GM21390 (cell line): ENCODE results near the gene FMN2.
"Not testable (repeated sequence)": the region's sequence is repeated elsewhere in the genome, so short reads cannot be mapped to it uniquely, and the experiment has no call there.

Experiments
- ATAC-seq: cut with Tn5 transposase; IDR thresholded peaks from one replicate; pipeline ENCODE4 v1.9.1; 2021; ENCODE audit not compliant: unreplicated experiment

Gene FMN2

GRCh38 chr1:240244968-240245628 lies 153.4 kb downstream of the FMN2 start:
- no peak for ATAC-seq

DNA sequence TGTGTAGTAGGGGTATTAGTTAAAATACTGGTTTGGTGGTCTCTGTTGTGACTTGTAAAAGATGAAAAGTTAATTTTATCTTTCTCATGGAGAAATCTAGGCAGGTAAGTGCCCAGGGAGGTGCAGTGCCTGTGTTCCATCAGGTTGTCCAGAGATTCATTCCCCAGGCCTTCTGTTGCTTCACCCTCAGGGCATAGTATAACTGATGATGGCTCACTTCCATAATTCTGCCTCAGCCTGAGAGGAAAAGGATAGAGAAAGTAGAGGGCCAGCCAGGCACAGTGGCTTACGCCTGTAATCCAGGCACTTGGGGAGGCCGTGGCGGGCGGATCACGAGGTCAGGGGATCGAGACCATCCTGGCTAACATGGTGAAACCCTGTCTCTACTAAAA lies 153.9 kb downstream of the FMN2 start:
- no peak for ATAC-seq

GRCh38 chr1:240247899-240248298 lies 156.2 kb downstream of the FMN2 start:
- no peak for ATAC-seq

- no peak for ATAC-seq
These were observed 162.3 kb downstream of the FMN2 start for GRCh38 chr1:240254006-240254405.

GRCh38 chr1:240254778-240255291 lies 163.2 kb downstream of the FMN2 start:
- ATAC-seq, result no peak

GRCh38 chr1:240255922-240256321 lies 164.2 kb downstream of the FMN2 start:
- no peak for ATAC-seq

- ATAC-seq, result no peak
These were observed 165.3 kb downstream of the FMN2 start for GRCh38 chr1:240256836-240257503.

- no peak for ATAC-seq
These were observed 167.2 kb downstream of the FMN2 start for GRCh38 chr1:240258910-240259309.

- ATAC-seq, result not testable (repeated sequence)
These were observed 172.8 kb downstream of the FMN2 start for GRCh38 chr1:240264494-240264893.

- no peak for ATAC-seq
These were observed 179.4 kb downstream of the FMN2 start for GRCh38 chr1:240271081-240271480.

GRCh38 chr1:240274569-240274968 lies 182.9 kb downstream of the FMN2 start:
- no peak for ATAC-seq

DNA sequence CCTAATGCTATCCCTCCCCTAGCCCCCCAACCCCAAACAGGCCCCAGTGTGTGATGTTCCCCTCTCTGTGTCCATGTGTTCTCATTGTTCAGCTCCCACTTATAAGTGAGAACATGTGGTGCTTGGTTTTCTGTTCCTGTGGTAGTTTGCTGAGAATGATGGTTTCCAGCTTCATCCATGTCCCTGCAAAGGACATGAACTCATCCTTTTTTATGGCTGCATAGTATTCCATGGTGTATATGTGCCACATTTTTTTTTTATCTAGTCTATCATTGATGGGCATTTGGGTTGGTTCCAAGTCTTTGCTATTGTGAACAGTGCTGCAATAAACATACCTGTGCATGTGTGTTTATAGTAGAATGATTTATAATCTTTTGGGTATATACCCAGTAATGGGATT lies 183.5 kb downstream of the FMN2 start:
- not testable (repeated sequence) for ATAC-seq

DNA sequence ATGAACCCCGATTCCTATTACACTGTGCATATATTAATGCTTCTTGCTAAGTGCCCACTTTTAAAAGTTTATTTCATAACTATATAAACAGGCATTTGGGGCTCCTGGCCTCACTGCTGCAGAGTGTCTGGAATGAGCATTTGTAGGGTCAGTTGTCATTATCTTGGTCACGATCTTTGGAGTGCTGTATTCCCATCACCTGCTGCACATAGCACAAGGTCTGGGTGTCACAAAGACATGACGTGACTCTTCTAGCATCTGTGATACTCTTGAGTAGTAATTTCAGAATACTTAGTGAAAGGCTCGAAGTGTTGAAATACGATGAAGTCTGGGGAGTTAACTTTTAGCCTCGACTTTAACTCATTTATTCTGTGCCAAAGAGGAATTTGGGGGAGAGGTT lies 186.4 kb downstream of the FMN2 start:
- no peak for ATAC-seq

- ATAC-seq, result no peak
These were observed 189.1 kb downstream of the FMN2 start for GRCh38 chr1:240280560-240281322.

- no peak for ATAC-seq
These were observed 190.6 kb downstream of the FMN2 start for GRCh38 chr1:240282061-240282830.

- no peak for ATAC-seq
These were observed 193.2 kb downstream of the FMN2 start for GRCh38 chr1:240284656-240285414.

GRCh38 chr1:240285540-240285939 lies 193.9 kb downstream of the FMN2 start:
- ATAC-seq, result no peak

DNA sequence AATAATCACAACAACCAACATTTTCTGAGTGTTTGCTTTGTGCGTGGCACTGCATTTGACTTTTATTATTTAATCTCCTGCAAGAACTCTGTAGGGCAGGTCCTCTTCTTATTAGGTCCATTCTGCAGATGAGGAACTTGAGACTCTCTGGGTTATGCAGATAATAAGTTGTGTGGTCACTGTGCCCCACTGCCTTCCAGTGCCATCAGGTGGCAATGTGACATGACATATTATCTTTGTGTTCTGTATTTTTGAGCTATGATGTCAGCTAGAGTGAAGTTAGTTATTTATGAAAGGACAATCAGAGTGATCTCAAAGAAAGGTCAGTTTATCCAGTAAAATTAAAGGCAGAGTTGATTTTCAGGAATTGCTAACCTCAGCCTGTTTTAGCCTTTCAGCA lies 196.0 kb downstream of the FMN2 start:
- no peak for ATAC-seq

- ATAC-seq, result no peak
These were observed 202.0 kb downstream of the FMN2 start for GRCh38 chr1:240293706-240294105.

DNA sequence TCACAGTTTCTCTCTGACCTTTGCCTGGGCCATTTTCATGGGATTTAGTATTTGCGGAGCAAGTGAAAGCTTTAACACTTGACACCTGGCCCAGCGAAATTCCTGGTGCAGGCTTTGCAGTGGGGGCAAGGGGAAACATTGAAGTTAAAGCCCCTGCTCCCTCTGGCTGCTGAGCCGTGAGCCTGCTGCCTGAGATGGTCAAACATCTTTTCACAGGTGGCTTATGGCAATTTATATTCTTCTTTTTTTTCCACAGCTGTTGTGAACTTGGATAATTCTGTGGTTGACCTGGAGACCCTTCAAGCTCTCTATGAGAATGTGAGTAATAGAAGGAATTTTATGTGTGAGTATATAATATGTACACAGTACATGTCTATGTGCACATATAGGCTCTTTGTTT lies 202.9 kb downstream of the FMN2 start:
- no peak for ATAC-seq
